HepG2 (cell line): ENCODE data around the gene IFNL2. TPM values are rescaled to one million over a fixed set of nuclear protein-coding genes. Genes with fewer than 3 reads are reported as not detected.

Experiments used
- ATAC-seq: fragments of 200-7000 bp; cut with Tn5 transposase; 3 replicates; pipeline ENCODE4 v1.9.1; 2020; ENCODE audit warnings: mild to moderate bottlenecking, moderate library complexity
- BruUV-seq: library from RNA; stranded (reverse); fragments of 400-500 nt; replicated peaks from 2 replicates; lab custom pipeline; 2021; lab: Mats Ljungman, UMichigan
- CTCF ChIA-PET: fragments of 300-600 bp; formaldehyde crosslinking; extraction: SDS; loops from one replicate; lab custom pipeline; 2021; ENCODE audit warnings: low total read pairs, inconsistent platforms, low intra/inter-chr PET ratio; lab: Yijun Ruan, JAX
- POLR2A ChIA-PET: fragments of 350-600 bp; sonication (Branson Sonifier 250); formaldehyde crosslinking; loops from one replicate; lab custom pipeline; 2020; ENCODE audit warnings: antibody characterized with exemption, inconsistent platforms; lab: Yijun Ruan, JAX
- DNase-seq: peaks from one replicate; pipeline ENCODE4 v3.0.0-alpha.2; 2015; ENCODE audit warnings: low spot score
- FAIRE-seq: peaks from 3 replicates; lab custom pipeline; 2011; peaks lifted over from hg19 to GRCh38; lab: Jason Lieb, UNC
- H2AFZ ChIP-seq: one replicate; pipeline ENCODE4 v1.6.1; 2011; ENCODE audit warnings: low read length, inconsistent platforms
- H3K27ac ChIP-seq: fragments of 300-600 bp; 3 replicates; pipeline ENCODE4 v1.8.0; 2011; ENCODE audit warnings: mixed run types, mild to moderate bottlenecking, mixed read lengths, low read length, inconsistent platforms; ENCODE audit not compliant: insufficient read depth; ENCODE audit errors: extremely low read length
- H3K27me3 ChIP-seq, 2 experiments: fragments of 200-600 bp in 1 of 2; 2 replicates in 1 of 2; 3 replicates in 1 of 2; pipeline versions ENCODE4 v1.6.0 to v1.8.0; 2011; ENCODE audit warnings: low read length in 2 of 2, mild to moderate bottlenecking in 2 of 2, moderate library complexity in 2 of 2, inconsistent platforms in 1 of 2; ENCODE audit not compliant: insufficient read depth in 2 of 2, control insufficient read depth in 1 of 2
- H3K36me3 ChIP-seq, 2 experiments: fragments of 200-600 bp in 1 of 2; replicated peaks in 1 of 2; 2 replicates in 1 of 2; 3 replicates in 1 of 2; pipeline versions ENCODE4 v1.5.1 to v1.8.0; 2011; ENCODE audit warnings: low read length in 2 of 2, inconsistent platforms in 1 of 2; ENCODE audit not compliant: insufficient read depth in 2 of 2, control insufficient read depth in 1 of 2
- H3K4me1 ChIP-seq: 2 replicates; pipeline ENCODE4 v1.5.1; 2012; ENCODE audit warnings: low read length, inconsistent platforms; ENCODE audit not compliant: insufficient read depth
- H3K4me2 ChIP-seq: 2 replicates; pipeline ENCODE4 v1.6.0; 2011; ENCODE audit warnings: low read depth, low read length, inconsistent platforms
- H3K4me3 ChIP-seq, 3 experiments: fragments of 200-600 bp in 1 of 3; sonication (generic), shearing (Covaris generic) in 1 of 3; replicated peaks in 1 of 3; 2 replicates each; pipeline ENCODE4 v1.5.1; 2011 to 2016; ENCODE audit warnings: low read length in 3 of 3, inconsistent platforms in 2 of 3, low read depth in 2 of 3, mild to moderate bottlenecking in 2 of 3, control low read depth in 1 of 3, mixed read lengths in 1 of 3; ENCODE audit not compliant: insufficient read depth in 1 of 3
- H3K79me2 ChIP-seq: one replicate; pipeline ENCODE4 v1.6.1; 2011; ENCODE audit warnings: low read length, inconsistent platforms; ENCODE audit not compliant: insufficient read depth
- H3K9ac ChIP-seq: 2 replicates; pipeline ENCODE4 v1.6.0; 2011; ENCODE audit warnings: mild to moderate bottlenecking, low read depth, low read length, inconsistent platforms; ENCODE audit not compliant: insufficient read depth
- H3K9me3 ChIP-seq: 2 replicates; pipeline ENCODE4 v1.5.1; 2012; ENCODE audit warnings: mild to moderate bottlenecking, low read length
- H4K20me1 ChIP-seq: 2 replicates; pipeline ENCODE4 v1.6.0; 2011; ENCODE audit warnings: inconsistent platforms, mild to moderate bottlenecking, low read length, moderate library complexity; ENCODE audit not compliant: insufficient read depth
- CBX2 ChIP-seq, 2 experiments: fragments of 200-600 bp in 1 of 2; sonication (generic); formaldehyde crosslinking in 1 of 2; IDR thresholded peaks; 2 replicates each; pipeline versions ENCODE4 v1.7.0 to v1.8.1; 2018 to 2022; ENCODE audit warnings: low read depth in 2 of 2, low read length in 1 of 2, mild to moderate bottlenecking in 1 of 2, missing genetic modification reagents in 1 of 2
- FOXP1 ChIP-seq, 2 experiments: fragments of 450-650 bp in 1 of 2; IDR thresholded peaks; 2 replicates each; pipeline ENCODE4 v1.6.1; 2017 to 2018; ENCODE audit warnings: antibody characterized with exemption in 1 of 2
- WGBS: methylation state at CpG from one replicate; pipeline ENCODE4 v1.1.6; 2017; ENCODE audit warnings: low lambda C conversion rate; 5-methylcytosine and 5-hydroxymethylcytosine counted together
- in situ Hi-C: cut with HindIII; loops from 2 replicates; pipeline ENCODE4 v1.10.0; 2017; ENCODE audit warnings: low pct_unique_long_range_greater_than_20kb; ENCODE audit not compliant: extremely low pct_ligation_motif_present
- intact Hi-C: fragments of 100-400 bp; cut with micrococcal nuclease; formaldehyde crosslinking; loops from one replicate; pipeline ENCODE4 v1.10.0; 2022; ENCODE audit not compliant: unreplicated experiment
- polyA plus RNA-seq, 8 experiments: library from polyadenylated mRNA; depleted of rRNA in 3 of 8; stranded (reverse) in 7 of 8; unstranded in 1 of 8; fragments of >200 nt; fragmentation: Illumina TruSeq in 4 of 8; extraction: Trizol in 4 of 8; gene quantifications; 2 replicates each; pipeline versions ENCODE4 v1.2.1 to v1.2.3, GENCODE V29; 2011 to 2016; ENCODE audit warnings: low read depth in 4 of 8, missing spikeins in 1 of 8, mixed read lengths in 1 of 8; ENCODE audit not compliant: insufficient read depth in 1 of 8
- total RNA-seq, 5 experiments: library from RNA; depleted of rRNA; stranded (reverse); fragments of >200 nt; fragmentation: Illumina TruSeq; extraction: Trizol; gene quantifications; 2 replicates each; pipeline ENCODE4 v1.2.3, GENCODE V29; 2016; ENCODE audit warnings: low read depth in 1 of 5

IFNL2 gene
- total and polyA plus RNA-seq, 2 of the 13 experiments (the other 11 are each of a cell fraction or from before 2014, with no cell fraction given), result not detected

DNA sequence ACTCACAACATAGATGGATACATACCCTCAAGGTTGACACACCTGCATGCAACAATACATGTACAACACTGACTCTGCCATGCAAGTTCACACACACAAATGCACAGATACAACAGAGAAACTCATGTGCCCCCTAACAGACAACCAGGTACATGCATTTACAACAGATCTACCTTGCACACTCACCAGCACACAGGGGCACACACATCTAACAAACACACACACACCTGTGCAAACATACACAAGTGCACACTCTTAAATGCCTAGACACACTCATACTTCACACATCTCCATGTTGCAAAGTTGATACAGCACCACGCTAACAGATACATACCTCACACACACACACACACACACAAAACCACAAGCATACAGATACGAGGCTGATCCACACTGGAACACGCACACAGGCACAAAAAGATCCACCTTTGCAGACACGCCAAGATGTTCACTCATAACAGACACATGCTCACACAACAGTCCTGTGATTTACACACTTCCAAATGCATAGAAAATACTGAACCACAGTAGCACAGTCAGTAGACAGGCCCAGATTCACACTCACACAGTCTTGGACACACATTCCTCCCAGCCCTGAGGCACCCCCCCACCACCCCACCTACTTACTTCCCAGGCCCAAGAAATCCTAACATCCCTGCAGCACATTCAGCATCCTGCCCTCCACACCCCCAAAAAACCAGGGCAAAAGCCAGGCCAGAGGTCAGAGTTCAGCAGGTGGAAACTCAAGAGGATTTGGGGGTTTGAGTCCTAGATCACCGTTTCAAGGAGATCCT lies 51.1 kb downstream of the IFNL2 start:
- Histone ChIP-seq H3K79me2 (no peaks in the 10 kb centered on the region), H3K27me3 (peaks cover 0 to 22% of the 10 kb centered on the region in 2 experiments; a peak in 2 of 5 replicates), H3K9ac (no peak overlapping the region), H3K27ac (no peak overlapping the region), H3K4me2 (peak overlapping the region; percentile 98), H2AFZ (no peak overlapping the region), H3K36me3 (no peaks in the 10 kb centered on the region), H3K4me1 (peaks cover 14% of the 10 kb centered on the region), H3K4me3 (peak overlapping the region in 1 of 3 experiments; percentile 84; a peak in 2 of 6 replicates), H4K20me1 (no peaks in the 10 kb centered on the region), H3K9me3 (no peaks in the 10 kb centered on the region)
- 90% methylated on average over 3 of the region's 5 CpGs for WGBS
- DNase-seq (no peak), ATAC-seq (no peak), FAIRE-seq (no peak)
- 0 out of 2 replicates have a peak, but pooled peaks have one; percentile 21 for TF ChIP-seq FOXP1 (IDR thresholded peaks at IDR 0.05)
- TF ChIP-seq FOXP1 (CRISPR knock-in tag; IDR thresholded peaks at IDR 0.05), result no peak
- no peak for TF ChIP-seq CBX2 (IDR thresholded peaks at IDR 0.05; ENCODE audit: low read depth, low read length)
- TF ChIP-seq CBX2 (CRISPR knock-in tag; IDR thresholded peaks at IDR 0.05; ENCODE audit: low read depth), result no peak
- intact Hi-C loops (loop anchor here (5.0 kb wide), 1 partner anchor 357 kb away; no protein-coding TSS in a partner anchor), in situ Hi-C loops (no loop called here)
- CTCF ChIA-PET, result no interaction called here
- POLR2A ChIA-PET, result no interaction called here
- BruUV-seq, result no TSS peak

Other genes with a start within 250 kb of the IFNL2 start
- 0.15 and 0.49 TPM in 2 replicates for gene FBXO27, start 235.8 kb upstream of the IFNL2 start, total RNA-seq (2016; rRNA removed; fragmentation: Illumina TruSeq; extraction: Trizol)
- 2.0 and 2.8 TPM in 2 replicates for gene FBXO27, start 235.8 kb upstream of the IFNL2 start, polyA plus RNA-seq (2011; rRNA removed)
- not detected in 2 replicates for gene ACP7, start 184.0 kb upstream of the IFNL2 start, total RNA-seq (2016; rRNA removed; fragmentation: Illumina TruSeq; extraction: Trizol)
- 0.03 TPM in 1 of 2 replicates, not detected in the other for gene ACP7, start 184.0 kb upstream of the IFNL2 start, polyA plus RNA-seq (2011; rRNA removed)
- gene PAK4, start 142.6 kb upstream of the IFNL2 start, total RNA-seq (2016; rRNA removed; fragmentation: Illumina TruSeq; extraction: Trizol), result 9.5 and 11.6 TPM in 2 replicates
- gene PAK4, start 142.6 kb upstream of the IFNL2 start, polyA plus RNA-seq (2011; rRNA removed), result 17.8 and 17.9 TPM in 2 replicates
- gene NCCRP1, start 71.4 kb upstream of the IFNL2 start, total RNA-seq (2016; rRNA removed; fragmentation: Illumina TruSeq; extraction: Trizol), result not detected in 2 replicates
- not detected in 2 replicates for gene NCCRP1, start 71.4 kb upstream of the IFNL2 start, polyA plus RNA-seq (2011; rRNA removed)
- not detected in 2 replicates for gene SYCN, start 64.1 kb upstream of the IFNL2 start, total RNA-seq (2016; rRNA removed; fragmentation: Illumina TruSeq; extraction: Trizol)
- not detected in 2 replicates for gene SYCN, start 64.1 kb upstream of the IFNL2 start, polyA plus RNA-seq (2011; rRNA removed)
- gene IFNL3, start 23.4 kb upstream of the IFNL2 start, total RNA-seq (2016; rRNA removed; fragmentation: Illumina TruSeq; extraction: Trizol), result not detected in 2 replicates
- not detected in 2 replicates for gene IFNL3, start 23.4 kb upstream of the IFNL2 start, polyA plus RNA-seq (2011; rRNA removed)
- not detected in 2 replicates for gene IFNL4, start 19.5 kb upstream of the IFNL2 start, total RNA-seq (2016; rRNA removed; fragmentation: Illumina TruSeq; extraction: Trizol)
- not detected in 2 replicates for gene IFNL4, start 19.5 kb upstream of the IFNL2 start, polyA plus RNA-seq (2011; rRNA removed)
- gene IFNL1, start 28.0 kb downstream of the IFNL2 start, total RNA-seq (2016; rRNA removed; fragmentation: Illumina TruSeq; extraction: Trizol), result not detected in 2 replicates
- gene IFNL1, start 28.0 kb downstream of the IFNL2 start, polyA plus RNA-seq (2011; rRNA removed), result not detected in 2 replicates
- 0.04 TPM in 1 of 2 replicates, not detected in the other for gene LRFN1, start 52.5 kb downstream of the IFNL2 start, total RNA-seq (2016; rRNA removed; fragmentation: Illumina TruSeq; extraction: Trizol)
- 0.07 TPM in 1 of 2 replicates, not detected in the other for gene LRFN1, start 52.5 kb downstream of the IFNL2 start, polyA plus RNA-seq (2011; rRNA removed)
- 1.1 TPM in 1 of 2 replicates, not detected in the other for gene GMFG, start 67.6 kb downstream of the IFNL2 start, total RNA-seq (2016; rRNA removed; fragmentation: Illumina TruSeq; extraction: Trizol)
- 7.5 and 7.9 TPM in 2 replicates for gene GMFG, start 67.6 kb downstream of the IFNL2 start, polyA plus RNA-seq (2011; rRNA removed)
- gene SAMD4B, start 74.0 kb downstream of the IFNL2 start, total RNA-seq (2016; rRNA removed; fragmentation: Illumina TruSeq; extraction: Trizol), result 26.0 and 29.1 TPM in 2 replicates
- 31.8 and 37.7 TPM in 2 replicates for gene SAMD4B, start 74.0 kb downstream of the IFNL2 start, polyA plus RNA-seq (2011; rRNA removed)
- gene PAF1, start 122.7 kb downstream of the IFNL2 start, total RNA-seq (2016; rRNA removed; fragmentation: Illumina TruSeq; extraction: Trizol), result 30.2 and 31.0 TPM in 2 replicates
- gene PAF1, start 122.7 kb downstream of the IFNL2 start, polyA plus RNA-seq (2011; rRNA removed), result 30.3 and 31.1 TPM in 2 replicates
- 14.0 and 18.1 TPM in 2 replicates for gene MED29, start 123.0 kb downstream of the IFNL2 start, total RNA-seq (2016; rRNA removed; fragmentation: Illumina TruSeq; extraction: Trizol)
- gene MED29, start 123.0 kb downstream of the IFNL2 start, polyA plus RNA-seq (2011; rRNA removed), result 19.7 and 23.7 TPM in 2 replicates
- 0.81 and 1.7 TPM in 2 replicates for gene ZFP36, start 138.5 kb downstream of the IFNL2 start, total RNA-seq (2016; rRNA removed; fragmentation: Illumina TruSeq; extraction: Trizol)
- 1.4 and 2.1 TPM in 2 replicates for gene ZFP36, start 138.5 kb downstream of the IFNL2 start, polyA plus RNA-seq (2011; rRNA removed)
- gene PLEKHG2, start 144.3 kb downstream of the IFNL2 start, total RNA-seq (2016; rRNA removed; fragmentation: Illumina TruSeq; extraction: Trizol), result 3.6 and 5.2 TPM in 2 replicates
- gene PLEKHG2, start 144.3 kb downstream of the IFNL2 start, polyA plus RNA-seq (2011; rRNA removed), result 6.8 and 7.8 TPM in 2 replicates
- 488 and 790 TPM in 2 replicates for gene RPS16, start 167.6 kb downstream of the IFNL2 start, total RNA-seq (2016; rRNA removed; fragmentation: Illumina TruSeq; extraction: Trizol)
- 2,583 and 2,596 TPM in 2 replicates for gene RPS16, start 167.6 kb downstream of the IFNL2 start, polyA plus RNA-seq (2011; rRNA removed)
- gene SUPT5H, start 177.2 kb downstream of the IFNL2 start, total RNA-seq (2016; rRNA removed; fragmentation: Illumina TruSeq; extraction: Trizol), result 34.9 and 48.2 TPM in 2 replicates
- 49.0 and 51.7 TPM in 2 replicates for gene SUPT5H, start 177.2 kb downstream of the IFNL2 start, polyA plus RNA-seq (2011; rRNA removed)
- 89.1 and 91.1 TPM in 2 replicates for gene TIMM50, start 212.4 kb downstream of the IFNL2 start, total RNA-seq (2016; rRNA removed; fragmentation: Illumina TruSeq; extraction: Trizol)
- 90.0 and 92.5 TPM in 2 replicates for gene TIMM50, start 212.4 kb downstream of the IFNL2 start, polyA plus RNA-seq (2011; rRNA removed)
- 0.35 and 0.53 TPM in 2 replicates for gene DLL3, start 230.6 kb downstream of the IFNL2 start, total RNA-seq (2016; rRNA removed; fragmentation: Illumina TruSeq; extraction: Trizol)
- gene DLL3, start 230.6 kb downstream of the IFNL2 start, polyA plus RNA-seq (2011; rRNA removed), result 0.55 and 0.60 TPM in 2 replicates
- not detected in 2 replicates for gene SELENOV, start 246.7 kb downstream of the IFNL2 start, total RNA-seq (2016; rRNA removed; fragmentation: Illumina TruSeq; extraction: Trizol)
- not detected in 2 replicates for gene SELENOV, start 246.7 kb downstream of the IFNL2 start, polyA plus RNA-seq (2011; rRNA removed)